ENCODE results near the gene KRTAP4-8.
"Not testable (repeated sequence)": the region's sequence is repeated elsewhere in the genome, so short reads cannot be mapped to it uniquely, and the experiment has no call there.

DNA sequence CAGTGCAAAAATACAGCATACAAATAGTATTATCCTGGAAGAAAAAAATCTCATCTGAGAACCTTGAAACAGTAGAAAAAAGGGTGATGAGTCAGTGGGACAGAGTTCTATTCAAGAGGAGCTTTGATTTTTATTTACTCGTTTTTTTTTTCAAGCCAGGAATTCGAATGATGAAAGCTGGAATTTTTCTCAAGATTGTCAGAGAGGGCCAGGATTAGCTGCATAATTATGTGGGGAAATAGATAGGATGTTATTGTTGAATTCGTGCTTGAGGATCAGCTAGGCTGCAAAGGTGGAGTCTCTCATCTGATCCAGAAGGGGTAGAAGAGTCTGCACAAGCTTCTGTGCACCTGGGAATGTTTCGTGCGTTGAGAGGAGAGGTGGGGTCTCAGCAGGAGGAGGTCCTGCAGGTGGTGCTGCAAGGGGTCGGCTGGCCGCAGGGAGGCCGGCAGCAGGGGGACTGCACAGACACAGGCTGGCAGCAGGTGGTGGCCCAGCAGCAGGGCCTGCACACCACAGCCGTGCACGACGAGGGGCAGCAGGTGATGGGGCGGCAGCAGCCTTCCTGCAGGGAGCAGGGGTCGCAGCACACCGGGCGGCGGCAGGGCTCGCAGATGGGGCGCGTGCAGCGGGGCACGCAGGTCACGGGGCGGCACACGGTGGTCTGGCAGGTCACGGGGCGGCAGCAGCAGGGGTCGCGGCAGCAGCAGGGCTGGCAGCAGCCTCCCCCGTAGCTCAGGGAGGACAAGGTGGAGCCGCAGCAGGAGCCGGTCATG lies 38.5 kb downstream of the KRTAP4-8 start:
- not testable (repeated sequence) for TF ChIP-seq CREB1 (IDR thresholded peaks at IDR 0.05; ENCODE audit: low read depth); REST (IDR thresholded peaks at IDR 0.05; ENCODE audit: low read depth); EP300 (IDR thresholded peaks at IDR 0.05; ENCODE audit: borderline replicate concordance); TAF1 (IDR thresholded peaks at IDR 0.05; ENCODE audit: low read depth); CEBPB (IDR thresholded peaks at IDR 0.05); YY1 (IDR thresholded peaks at IDR 0.05; ENCODE audit: low read depth); EGR1 (IDR thresholded peaks at IDR 0.05); RAD21 (IDR thresholded peaks at IDR 0.05; ENCODE audit: low read depth); NFIC (IDR thresholded peaks at IDR 0.05)
- TF ChIP-seq, protein P1, sequence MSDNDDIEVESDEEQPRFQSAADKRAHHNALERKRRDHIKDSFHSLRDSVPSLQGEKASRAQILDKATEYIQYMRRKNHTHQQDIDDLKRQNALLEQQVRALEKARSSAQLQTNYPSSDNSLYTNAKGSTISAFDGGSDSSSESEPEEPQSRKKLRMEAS (IDR thresholded peaks at IDR 0.05), result not testable (repeated sequence)
- TF ChIP-seq, protein P2, sequence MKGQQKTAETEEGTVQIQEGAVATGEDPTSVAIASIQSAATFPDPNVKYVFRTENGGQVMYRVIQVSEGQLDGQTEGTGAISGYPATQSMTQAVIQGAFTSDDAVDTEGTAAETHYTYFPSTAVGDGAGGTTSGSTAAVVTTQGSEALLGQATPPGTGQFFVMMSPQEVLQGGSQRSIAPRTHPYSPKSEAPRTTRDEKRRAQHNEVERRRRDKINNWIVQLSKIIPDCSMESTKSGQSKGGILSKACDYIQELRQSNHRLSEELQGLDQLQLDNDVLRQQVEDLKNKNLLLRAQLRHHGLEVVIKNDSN (IDR thresholded peaks at IDR 0.05), result not testable (repeated sequence)
